Liver (tissue), 5 donors: ENCODE measurements around the gene TESK2. TPM values are rescaled to one million over a fixed set of nuclear protein-coding genes. Genes with fewer than 3 reads are reported as not detected.

Experiments
- FOXA1 ChIP-seq: IDR thresholded peaks from 2 replicates; pipeline ENCODE4 v1.6.1; 2016; ENCODE audit warnings: antibody characterized with exemption
- polyA plus RNA-seq, 2 donors: library from polyadenylated mRNA; stranded (reverse) in 1 of 2; unstranded in 1 of 2; fragments of 200-250 nt in 1 of 2; fragments of >200 nt in 1 of 2; fragmentation: Nextera tagmentation in 1 of 2; extraction: Ambion mirVana in 1 of 2; gene quantifications; one replicate each; pipeline versions ENCODE4 v1.2.1 to v1.2.3, GENCODE V29; 2013 to 2015
- total RNA-seq, 2 donors: library from RNA; depleted of rRNA; stranded (reverse); fragments of >200 nt; gene quantifications; one replicate each; pipeline ENCODE4 v1.2.3, GENCODE V29; 2014
- donor health status: healthy.
- donor health status: healthy.
- donor health status: healthy.

TESK2 gene
- total and polyA plus RNA-seq, 4 donors: 2.4 to 8.2 (median 5.2) TPM

DNA sequence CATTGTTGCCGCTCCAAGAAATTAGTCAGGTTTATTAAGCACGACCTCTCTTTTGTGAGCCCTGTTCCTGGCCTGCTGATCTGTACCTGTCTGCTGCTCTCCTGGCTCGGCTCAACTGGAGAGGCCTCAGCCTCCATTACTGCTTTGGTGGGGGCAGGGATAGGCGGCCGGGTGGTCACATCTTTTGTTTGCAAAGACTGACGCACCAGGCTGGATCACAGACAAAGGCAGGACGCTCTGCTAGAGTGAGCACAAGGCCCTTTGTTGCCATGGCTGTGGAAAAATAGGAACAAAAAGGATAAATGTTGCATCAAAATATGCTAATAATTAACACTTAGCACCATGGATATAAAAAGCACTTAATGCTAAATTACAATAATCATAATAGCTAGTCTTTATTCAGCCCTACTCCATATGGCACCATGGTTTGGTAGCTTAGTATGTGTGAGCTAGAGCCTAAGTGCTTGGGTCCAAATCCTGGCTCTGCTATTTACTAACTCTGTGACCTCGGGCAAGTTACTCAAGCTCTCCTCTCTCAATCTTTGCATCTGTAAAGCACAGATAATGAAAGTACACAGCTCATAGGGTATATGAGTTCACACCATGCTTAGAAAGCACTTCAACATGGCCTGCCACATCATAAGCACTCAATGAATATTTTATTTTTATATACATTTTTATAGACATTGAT is 193.2 kb downstream of the TESK2 start (continued):
- no peak for TF ChIP-seq FOXA1

Other genes starting within 250 kb of the TESK2 start
- gene HPDL, start 164.3 kb downstream of the TESK2 start, total RNA-seq: 1 to 10 TPM in 1 of 2 donors, not detected in 1; 5.2 TPM
- under 1 TPM; 0.09 to 0.15 TPM for gene HPDL, start 164.3 kb downstream of the TESK2 start, polyA plus RNA-seq
- gene TOE1, start 151.0 kb downstream of the TESK2 start, total RNA-seq: 1 to 10 TPM; 5.9 to 9.1 TPM
- 1 to 10 TPM; 3.5 to 5.8 TPM for gene TOE1, start 151.0 kb downstream of the TESK2 start, polyA plus RNA-seq
- 10 to 100 TPM in 1 of 2 donors, 1 to 10 TPM in 1; 6.8 to 10.0 TPM for gene MUTYH, start 150.7 kb downstream of the TESK2 start, total RNA-seq
- 1 to 10 TPM; 5.2 to 9.5 TPM for gene MUTYH, start 150.7 kb downstream of the TESK2 start, polyA plus RNA-seq
- gene CCDC163, start 8.9 kb upstream of the TESK2 start, total RNA-seq: under 1 TPM; 0.84 to 0.89 TPM
- 1 to 10 TPM in 1 of 2 donors, under 1 TPM in 1; 0.56 to 1.2 TPM for gene CCDC163, start 8.9 kb upstream of the TESK2 start, polyA plus RNA-seq
- 10 to 100 TPM in 1 of 2 donors, 1 to 10 TPM in 1; 2.2 to 12.5 TPM for gene MMACHC, start 9.1 kb upstream of the TESK2 start, total RNA-seq
- gene MMACHC, start 9.1 kb upstream of the TESK2 start, polyA plus RNA-seq: 10 to 100 TPM; 11.7 to 19.2 TPM
- 100 to 1,000 TPM; 270 to 286 TPM for gene PRDX1, start 30.7 kb upstream of the TESK2 start, total RNA-seq
- 100 to 1,000 TPM; 508 to 623 TPM for gene PRDX1, start 30.7 kb upstream of the TESK2 start, polyA plus RNA-seq
- 100 to 1,000 TPM in 1 of 2 donors, 10 to 100 TPM in 1; 86.3 to 240 TPM for gene AKR1A1, start 59.7 kb upstream of the TESK2 start, total RNA-seq
- gene AKR1A1, start 59.7 kb upstream of the TESK2 start, polyA plus RNA-seq: 100 to 1,000 TPM; 195 to 253 TPM
- 10 to 100 TPM; 44.4 to 74.9 TPM for gene NASP, start 92.9 kb upstream of the TESK2 start, total RNA-seq
- 10 to 100 TPM; 24.9 to 34.9 TPM for gene NASP, start 92.9 kb upstream of the TESK2 start, polyA plus RNA-seq
- 1 to 10 TPM in 1 of 2 donors, under 1 TPM in 1; 0.89 to 6.4 TPM for gene CCDC17, start 132.9 kb upstream of the TESK2 start, total RNA-seq
- gene CCDC17, start 132.9 kb upstream of the TESK2 start, polyA plus RNA-seq: under 1 TPM; 0.30 to 0.57 TPM
- 10 to 100 TPM; 66.9 to 86.7 TPM for gene GPBP1L1, start 195.4 kb upstream of the TESK2 start, total RNA-seq
- gene GPBP1L1, start 195.4 kb upstream of the TESK2 start, polyA plus RNA-seq: 10 to 100 TPM; 24.8 to 40.1 TPM
- gene TMEM69, start 197.0 kb upstream of the TESK2 start, total RNA-seq: 10 to 100 TPM in 1 of 2 donors, 1 to 10 TPM in 1; 8.0 to 12.1 TPM
- gene TMEM69, start 197.0 kb upstream of the TESK2 start, polyA plus RNA-seq: 10 to 100 TPM; 12.0 to 13.0 TPM